Measurements from ENCODE around the gene CYBC1.
A peak's percentile ranks its signal among the peaks of the same experiment; 100 is the strongest.

CYBC1 gene

DNA sequence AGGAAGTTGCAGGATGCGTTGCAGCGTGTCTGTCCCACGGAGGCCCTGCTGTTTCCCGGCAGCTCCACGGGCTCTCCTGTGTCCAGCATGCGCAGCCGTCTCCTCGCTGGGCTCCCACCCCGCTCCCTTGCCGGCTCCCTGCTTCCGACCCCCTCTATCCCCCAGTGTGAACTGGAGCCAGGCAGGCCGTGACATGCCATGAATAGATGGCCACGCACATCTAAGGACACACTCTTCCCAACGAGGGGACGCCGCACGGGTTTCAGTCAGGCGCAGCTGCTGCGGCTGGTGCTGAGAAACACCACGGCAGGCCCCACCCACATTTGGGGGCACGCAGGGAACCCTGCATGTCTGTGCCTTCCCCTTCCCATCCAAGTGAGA is 41.6 kb downstream of the CYBC1 start:
- DNase-seq (ENCODE audit: low read depth, low spot score), result no peak

- no peak for DNase-seq (ENCODE audit: low read depth, low spot score)
Measured at GRCh38 chr17:82408288-82408937, 42.1 kb downstream of the CYBC1 start.

DNA sequence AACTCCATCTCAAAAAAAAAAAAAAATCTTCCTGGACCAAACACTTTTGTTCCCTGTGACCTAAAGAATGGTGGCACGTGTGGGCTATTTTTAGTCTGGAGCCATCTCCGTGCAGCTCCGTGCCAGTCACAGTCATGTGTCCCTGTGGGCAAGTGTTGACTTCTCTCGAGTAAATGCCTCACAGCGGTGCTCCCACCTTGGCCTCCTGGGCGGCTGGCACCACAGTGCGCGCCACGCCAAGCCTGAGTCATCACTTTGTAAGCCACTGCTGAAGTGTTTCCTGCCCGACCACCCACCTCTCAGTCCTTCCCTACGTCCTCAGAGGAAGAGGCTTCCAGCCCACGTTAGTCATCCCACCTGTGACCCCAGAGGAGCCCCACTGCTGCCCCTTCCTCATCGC is 43.3 kb downstream of the CYBC1 start:
- peak; percentile 82 for DNase-seq (ENCODE audit: low read depth, low spot score)

DNA sequence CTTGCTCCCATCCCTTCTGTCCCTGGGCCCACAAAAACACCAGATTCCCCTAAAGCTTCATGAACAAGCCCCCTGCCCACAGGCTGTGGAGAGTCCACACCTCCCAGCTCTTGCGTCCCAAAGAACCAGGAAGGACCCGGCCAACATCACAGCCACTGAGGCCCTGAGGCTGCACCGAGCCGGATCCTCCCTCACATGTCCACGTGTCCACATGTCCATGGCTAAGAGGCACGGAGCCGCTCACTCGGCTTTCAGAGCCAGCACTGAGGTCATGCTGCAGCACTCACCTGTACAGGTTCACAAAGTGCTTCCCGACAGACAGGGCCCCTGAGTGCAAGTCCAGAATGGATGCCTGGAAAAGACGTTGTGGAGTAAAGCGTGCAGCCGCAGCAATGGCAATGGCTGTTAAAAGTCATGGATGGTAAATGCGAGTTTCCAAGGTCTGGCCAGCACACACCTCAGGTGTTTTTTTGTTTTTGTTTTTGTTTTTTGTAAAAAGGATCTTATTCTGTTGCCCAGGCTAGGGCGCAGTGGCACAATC is 44.4 kb downstream of the CYBC1 start:
- no peak for DNase-seq (ENCODE audit: low read depth, low spot score)

- no peak for DNase-seq (ENCODE audit: low read depth, low spot score)
Measured at GRCh38 chr17:82405051-82405450, 45.5 kb downstream of the CYBC1 start.

DNA sequence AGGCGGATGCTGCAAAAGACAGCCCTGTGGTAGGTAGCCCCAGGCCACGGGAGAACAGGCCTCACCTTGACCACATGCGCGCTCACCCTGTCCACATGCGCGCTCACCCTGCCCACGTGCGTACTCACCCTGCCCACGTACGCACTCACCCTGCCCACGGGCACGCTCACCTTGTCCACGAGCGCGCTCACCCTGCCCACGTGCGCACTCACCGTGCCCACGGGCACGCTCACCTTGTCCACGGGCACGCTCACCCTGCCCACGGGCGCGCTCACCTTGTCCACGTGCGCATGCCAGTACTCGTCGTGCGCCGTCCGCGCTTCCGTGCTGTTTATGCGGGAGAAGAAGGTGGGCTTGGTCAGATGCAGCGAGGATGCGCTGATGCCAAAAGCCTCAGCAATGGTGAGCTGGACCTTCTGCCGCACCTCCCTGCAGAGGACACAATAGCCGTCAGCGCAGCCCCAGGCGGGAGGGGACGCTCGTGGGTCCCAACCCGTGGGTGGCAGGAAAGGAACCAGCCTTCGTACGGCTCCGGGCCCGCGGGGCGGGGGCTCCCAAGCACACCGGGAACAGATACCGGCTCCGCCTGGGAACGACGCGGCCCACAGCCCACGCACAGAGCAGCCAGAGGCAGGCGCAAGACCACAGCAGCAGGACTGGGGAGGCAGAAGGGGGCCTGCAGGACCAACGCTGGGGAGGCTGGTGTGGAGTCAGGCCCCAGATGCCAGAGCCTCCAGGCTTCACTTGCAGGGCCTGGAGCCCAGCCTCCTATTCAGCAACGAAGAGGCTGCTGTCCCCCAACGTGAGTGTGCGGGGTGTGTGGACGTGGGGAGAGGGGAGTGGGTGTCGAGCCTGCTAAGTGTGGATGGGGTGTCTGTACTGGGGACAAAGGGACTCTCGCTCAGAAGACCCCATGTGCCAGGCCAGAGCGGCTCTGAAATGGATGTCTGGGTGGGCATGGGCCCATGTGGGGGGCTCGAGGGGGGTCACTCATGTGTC is 46.6 kb downstream of the CYBC1 start:
- DNase-seq (ENCODE audit: low read depth, low spot score), result no peak

GRCh38 chr17:82402865-82403264 is 47.7 kb downstream of the CYBC1 start:
- no peak for DNase-seq (ENCODE audit: low read depth, low spot score)

DNA sequence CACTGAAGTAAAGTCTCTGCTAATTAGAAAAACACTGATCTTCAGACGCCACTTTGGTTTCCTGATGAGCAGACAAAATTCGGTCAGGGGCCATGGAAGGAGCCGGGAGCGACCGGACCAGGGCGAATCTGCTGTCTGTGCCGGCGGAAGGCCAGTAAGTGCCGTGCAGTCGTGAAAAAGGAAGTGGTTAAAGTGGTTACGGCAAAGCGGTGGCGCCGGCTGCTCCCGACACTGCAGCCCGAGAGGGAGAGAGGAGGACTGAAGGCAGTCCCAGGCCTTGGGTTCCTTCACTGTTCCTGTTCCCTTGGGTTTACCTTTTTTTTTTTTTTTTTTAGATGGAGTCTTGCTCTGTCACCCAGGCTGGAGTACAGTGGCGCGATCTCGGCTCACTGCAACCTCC is 49.7 kb downstream of the CYBC1 start:
- no peak for DNase-seq (ENCODE audit: low read depth, low spot score)

DNA sequence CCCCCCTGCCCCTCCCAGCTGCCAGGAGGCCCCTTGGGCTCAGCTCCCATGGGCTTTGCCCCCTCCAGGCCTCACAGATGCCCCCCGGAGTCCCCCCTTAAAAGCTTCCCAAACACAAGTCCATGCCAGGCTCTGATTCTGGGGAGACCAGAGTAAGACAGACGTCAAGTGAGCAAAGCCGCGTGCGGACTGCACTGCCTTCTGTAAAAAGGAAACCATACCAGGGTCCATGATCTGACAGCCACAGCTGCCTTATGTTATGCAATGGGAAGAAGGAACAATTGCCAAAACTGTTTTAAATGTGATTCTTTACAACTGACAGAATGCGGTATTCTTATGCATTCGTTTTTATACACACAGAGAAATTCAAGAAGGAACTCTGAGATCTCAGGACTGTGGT is 50.3 kb downstream of the CYBC1 start:
- DNase-seq (ENCODE audit: low read depth, low spot score), result no peak

DNA sequence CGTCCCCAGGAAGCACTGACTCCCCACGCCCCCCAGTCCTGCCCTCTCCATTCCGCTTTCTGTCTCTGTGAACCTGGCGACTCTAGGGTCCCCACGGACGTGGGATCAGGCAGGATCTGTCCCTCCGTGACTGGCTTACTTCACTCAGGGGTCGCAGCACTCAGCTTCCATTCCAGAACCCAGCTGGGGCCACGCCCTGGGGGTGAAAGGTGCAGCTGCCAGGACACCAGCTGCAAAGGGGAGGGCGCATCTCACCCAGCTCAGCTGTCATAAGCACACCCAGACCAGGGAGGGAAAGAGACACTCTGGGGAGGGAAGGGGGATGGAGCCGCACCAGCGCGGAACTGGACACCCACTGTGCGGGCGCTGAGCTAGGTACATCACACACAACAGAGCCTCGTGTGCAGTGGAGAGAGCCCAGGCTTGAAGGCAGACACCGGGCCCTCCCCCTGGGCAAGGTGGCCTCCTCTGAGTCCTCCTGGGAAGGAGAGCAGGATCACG is 50.9 kb downstream of the CYBC1 start:
- DNase-seq (ENCODE audit: low read depth, low spot score), result no peak

GRCh38 chr17:82399041-82399441 is 51.5 kb downstream of the CYBC1 start:
- peak; percentile 69 for DNase-seq (ENCODE audit: low read depth, low spot score)

DNA sequence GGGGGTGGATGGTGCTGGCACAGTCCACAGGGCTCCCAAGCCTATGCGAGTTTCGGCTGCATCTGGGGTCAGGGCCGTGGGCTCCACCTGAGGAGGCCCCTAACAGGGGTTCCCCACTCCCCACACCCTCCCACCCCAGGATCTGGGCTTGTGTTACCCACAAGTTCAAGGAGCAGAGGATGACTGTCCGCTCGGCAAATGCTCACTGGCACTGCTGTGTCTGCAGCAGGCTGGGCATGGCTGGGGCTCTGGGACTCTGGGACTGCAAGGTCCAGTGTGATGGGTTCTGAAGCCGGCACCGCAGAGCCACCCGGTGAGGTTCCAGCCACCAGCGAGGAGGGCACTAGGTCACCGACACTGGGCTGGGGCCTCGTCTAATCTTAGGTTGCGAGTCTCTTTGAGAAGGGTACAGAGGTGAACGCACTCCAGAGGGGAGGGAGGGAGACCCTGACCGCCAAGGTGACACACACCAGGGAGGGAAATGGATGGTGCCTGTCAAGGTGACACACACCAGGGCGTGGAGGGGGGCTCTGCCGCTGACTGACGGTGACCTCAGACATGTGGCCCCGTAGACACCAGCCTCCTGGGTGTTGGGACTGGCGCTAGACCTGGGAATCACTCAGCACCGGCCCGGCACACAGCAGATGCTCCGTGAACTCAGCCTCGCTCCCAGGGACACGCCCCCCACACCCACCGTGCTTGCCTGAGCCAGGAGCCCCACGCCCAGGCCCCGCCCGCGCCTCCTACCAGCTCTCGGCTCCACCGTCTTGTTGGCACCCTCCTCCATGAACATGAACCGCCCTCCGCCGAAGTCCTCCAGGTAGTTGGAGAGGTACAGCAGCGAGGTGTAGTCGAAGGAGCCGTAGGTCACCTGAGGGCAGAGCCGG is 52.9 kb downstream of the CYBC1 start:
- no peak for DNase-seq (ENCODE audit: low read depth, low spot score)

DNA sequence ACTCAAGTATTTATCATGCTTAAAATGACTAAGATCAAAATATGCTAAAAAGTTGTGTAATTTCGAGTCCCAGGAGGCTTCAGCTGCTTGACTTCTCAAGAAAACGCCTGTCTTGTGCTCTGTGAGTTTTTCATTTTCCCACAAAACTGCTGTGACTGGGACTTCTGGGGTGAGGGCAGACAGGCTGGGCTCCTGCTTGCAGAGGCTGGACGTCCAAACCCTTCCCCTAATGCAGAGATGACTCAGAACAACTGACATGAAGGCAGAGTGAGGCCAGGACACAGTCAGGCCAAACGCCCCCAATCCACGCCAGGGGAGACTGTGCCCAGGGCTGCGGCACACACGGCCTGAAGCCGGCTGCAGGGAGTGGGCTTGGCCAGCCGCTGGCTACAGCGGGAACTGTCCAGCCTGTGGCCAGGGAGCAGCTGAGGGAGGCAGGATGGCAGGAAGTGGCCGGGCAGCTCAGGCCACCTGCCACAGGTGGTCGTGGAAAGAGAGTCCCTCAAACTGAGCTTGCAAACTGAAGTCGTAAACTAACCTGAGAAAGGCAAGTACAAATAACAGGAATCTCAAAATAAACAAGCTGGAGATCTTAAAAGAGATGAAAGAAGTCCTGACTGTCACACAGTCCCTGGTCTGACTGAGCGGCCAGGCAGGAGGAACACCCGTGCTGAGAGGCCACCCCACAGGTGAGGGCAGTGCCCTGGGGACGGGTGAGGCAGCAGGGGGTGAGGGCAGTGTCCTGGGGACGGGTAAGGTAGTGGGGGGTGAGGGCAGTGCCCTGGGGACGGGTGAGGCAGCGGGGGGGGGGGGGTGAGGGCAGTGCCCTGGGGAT is 53.7 kb downstream of the CYBC1 start:
- peak; percentile 34 for DNase-seq (ENCODE audit: low read depth, low spot score)

DNA sequence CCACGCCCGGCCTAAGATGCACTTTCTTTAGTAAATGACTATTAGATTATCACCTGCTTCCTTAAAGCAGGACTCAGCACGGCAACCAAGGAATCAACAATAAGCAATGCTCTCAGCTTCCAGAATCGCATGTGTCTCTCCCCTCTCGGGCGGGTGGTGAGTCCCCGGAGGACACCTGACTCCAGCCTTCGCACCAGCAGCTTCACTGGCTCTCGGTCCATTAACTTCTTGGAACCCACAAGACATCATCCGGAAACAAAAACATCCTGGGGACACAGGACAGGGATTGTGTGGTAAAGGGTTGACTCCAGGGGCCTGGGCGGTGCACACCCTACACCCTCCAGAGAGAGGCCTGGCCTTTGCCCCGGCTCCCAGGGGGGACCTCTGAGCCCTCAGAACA is 56.3 kb downstream of the CYBC1 start:
- no peak for DNase-seq (ENCODE audit: low read depth, low spot score)

DNA sequence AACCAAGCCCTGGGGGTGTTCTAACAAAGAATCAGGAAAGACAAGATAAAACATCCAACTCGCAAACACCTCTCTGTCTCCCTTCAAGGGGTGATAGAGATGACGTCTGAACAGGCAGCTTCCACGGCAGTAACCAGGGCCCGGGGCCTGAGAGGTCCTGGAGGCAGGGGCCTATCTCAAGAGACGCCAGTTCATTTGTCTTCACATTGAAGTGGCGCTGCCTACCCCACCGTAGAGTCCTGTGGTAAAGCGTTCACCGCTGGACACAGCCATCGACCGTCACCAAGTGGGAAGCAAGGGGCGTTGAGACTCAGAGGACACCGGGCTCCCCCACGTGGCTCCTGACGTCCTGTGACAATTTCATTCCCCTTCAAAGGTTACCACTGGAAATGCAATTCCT is 57.6 kb downstream of the CYBC1 start:
- DNase-seq (ENCODE audit: low read depth, low spot score), result no peak

All from astrocyte of the hippocampus (primary cell).